Activated naive CD4-positive, alpha-beta T cell treated with anti-CD3 and anti-CD28 coated beads, Interleukin-2, amount 50 U/mL, for 72 hours (primary cell): Measurements from ENCODE around the gene GEMIN4. TPM values are rescaled to one million over a fixed set of nuclear protein-coding genes. Genes with fewer than 3 reads are reported as not detected.
A peak's percentile ranks its signal among the peaks of the same experiment; 100 is the strongest.
"Not testable (repeated sequence)": the region's sequence is repeated elsewhere in the genome, so short reads cannot be mapped to it uniquely, and the experiment has no call there.

Experiments
- ATAC-seq, 2 donors: fragments of 150-1000 bp; cut with Tn5 transposase; 2 replicates each; pipeline ENCODE4 v1.10.0; 2021; ENCODE audit warnings: mild to moderate bottlenecking in 2 of 2, moderate library complexity in 2 of 2
- DNase-seq, 2 donors: peaks; one replicate each; pipeline ENCODE4 v3.0.0; 2021 to 2022; ENCODE audit warnings: low spot score in 2 of 2
- H3K27ac Mint-ChIP-seq, 2 donors: one replicate each; pipeline ENCODE4 v1.8.0; 2022; ENCODE audit warnings: mild to moderate bottlenecking in 2 of 2, mixed read lengths in 2 of 2
- H3K36me3 Mint-ChIP-seq, 2 donors: one replicate each; pipeline ENCODE4 v1.8.0; 2022; ENCODE audit warnings: mixed read lengths in 2 of 2
- H3K9me3 Mint-ChIP-seq, 2 donors: one replicate each; pipeline ENCODE4 v1.8.0; 2022; ENCODE audit warnings: mixed read lengths in 2 of 2
- total RNA-seq, 2 donors: library from RNA; stranded (reverse); gene quantifications; one replicate each; pipeline ENCODE4 v1.2.3, GENCODE V29; 2022

Gene GEMIN4
- total RNA-seq, 2 donors from 2014 or later: 25.1 to 48.7 TPM

DNA sequence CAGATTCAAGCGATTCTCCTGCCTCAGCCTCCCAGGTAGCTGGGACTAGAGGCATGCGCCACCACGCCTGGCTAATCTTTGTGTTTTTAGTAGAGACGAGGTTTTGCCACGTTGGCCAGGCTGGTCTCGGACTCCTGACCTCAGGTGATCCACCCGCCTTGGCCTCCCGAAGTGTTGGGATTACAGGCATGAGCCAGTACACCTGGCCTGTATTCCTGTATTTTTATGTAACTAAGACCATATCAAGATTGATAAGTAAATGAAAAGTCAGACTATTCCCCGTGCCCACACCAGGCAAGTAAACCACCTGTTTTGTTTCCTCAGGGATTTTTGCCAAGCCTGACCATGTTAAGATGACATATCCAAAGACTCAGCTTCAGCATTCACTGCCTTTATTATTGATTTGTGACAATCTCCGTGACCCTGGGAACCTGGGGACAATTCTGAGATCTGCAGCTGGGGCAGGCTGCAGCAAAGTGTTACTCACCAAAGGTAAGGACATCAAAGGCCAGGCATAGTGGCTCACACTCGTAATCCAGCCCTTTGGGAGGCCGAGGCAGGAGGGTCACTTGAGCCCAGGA lies 35.7 kb upstream of the GEMIN4 start:
- Mint-ChIP-seq H3K9me3 (no peaks in the 10 kb centered on the region), H3K36me3 (peaks cover 9 to 23% of the 10 kb centered on the region in 2 donors), H3K27ac (no peak overlapping the region)
- DNase-seq (no peak), ATAC-seq (no peak)

DNA sequence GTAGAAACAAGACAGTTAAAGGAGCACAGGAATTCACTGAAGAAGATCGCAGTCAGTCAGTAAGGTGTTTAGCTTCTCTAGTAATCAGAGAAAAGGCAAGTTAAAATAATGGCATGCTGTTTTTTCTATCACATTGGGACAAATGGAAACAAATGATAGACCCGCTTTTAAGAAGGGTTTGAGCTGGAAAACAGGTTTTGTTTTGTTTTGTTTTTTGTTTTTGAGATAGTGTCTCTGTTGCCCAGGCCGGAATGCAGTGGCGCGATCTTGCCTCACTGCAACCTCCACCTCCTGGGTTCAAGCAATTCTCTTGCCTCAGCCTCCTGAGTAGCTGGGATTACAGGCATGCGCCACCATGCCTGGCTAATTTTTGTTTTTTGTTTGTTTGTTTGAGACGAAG lies 33.8 kb upstream of the GEMIN4 start:
- H3K36me3 Mint-ChIP-seq: peaks cover 21 to 28% of the 10 kb centered on the region in 2 donors
- not testable (repeated sequence) for DNase-seq

DNA sequence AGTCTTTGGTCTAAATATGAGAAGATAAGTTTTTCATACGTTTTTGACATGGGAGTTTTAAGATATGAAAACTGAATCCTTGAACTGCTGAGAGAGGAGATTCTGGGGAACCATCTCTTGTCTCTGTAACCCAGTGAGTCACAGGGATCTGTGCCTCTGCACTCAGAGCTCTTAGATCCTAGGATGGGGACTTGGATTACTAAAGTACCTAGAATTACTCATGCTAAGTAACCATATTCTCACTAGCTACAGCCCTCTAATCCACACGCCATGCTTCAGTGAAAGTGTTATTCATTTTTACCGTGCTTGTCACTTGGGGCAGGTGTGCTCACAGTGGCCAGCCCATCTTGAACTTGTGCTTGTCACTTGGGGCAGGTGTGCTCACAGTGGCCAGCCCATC lies 32.1 kb upstream of the GEMIN4 start:
- H3K9me3 Mint-ChIP-seq: no peaks in the 10 kb centered on the region
- H3K27ac Mint-ChIP-seq: peak overlapping the region in 1 of 2 donors; percentile 8
- H3K36me3 Mint-ChIP-seq: peaks cover 20% of the 10 kb centered on the region in 2 donors
- DNase-seq (no peak), ATAC-seq (peak; percentile 63 to 70)

More for the DNA sequence above, 33.8 kb upstream of the GEMIN4 start:
- not testable (repeated sequence) for H3K27ac Mint-ChIP-seq, ATAC-seq, H3K9me3 Mint-ChIP-seq

DNA sequence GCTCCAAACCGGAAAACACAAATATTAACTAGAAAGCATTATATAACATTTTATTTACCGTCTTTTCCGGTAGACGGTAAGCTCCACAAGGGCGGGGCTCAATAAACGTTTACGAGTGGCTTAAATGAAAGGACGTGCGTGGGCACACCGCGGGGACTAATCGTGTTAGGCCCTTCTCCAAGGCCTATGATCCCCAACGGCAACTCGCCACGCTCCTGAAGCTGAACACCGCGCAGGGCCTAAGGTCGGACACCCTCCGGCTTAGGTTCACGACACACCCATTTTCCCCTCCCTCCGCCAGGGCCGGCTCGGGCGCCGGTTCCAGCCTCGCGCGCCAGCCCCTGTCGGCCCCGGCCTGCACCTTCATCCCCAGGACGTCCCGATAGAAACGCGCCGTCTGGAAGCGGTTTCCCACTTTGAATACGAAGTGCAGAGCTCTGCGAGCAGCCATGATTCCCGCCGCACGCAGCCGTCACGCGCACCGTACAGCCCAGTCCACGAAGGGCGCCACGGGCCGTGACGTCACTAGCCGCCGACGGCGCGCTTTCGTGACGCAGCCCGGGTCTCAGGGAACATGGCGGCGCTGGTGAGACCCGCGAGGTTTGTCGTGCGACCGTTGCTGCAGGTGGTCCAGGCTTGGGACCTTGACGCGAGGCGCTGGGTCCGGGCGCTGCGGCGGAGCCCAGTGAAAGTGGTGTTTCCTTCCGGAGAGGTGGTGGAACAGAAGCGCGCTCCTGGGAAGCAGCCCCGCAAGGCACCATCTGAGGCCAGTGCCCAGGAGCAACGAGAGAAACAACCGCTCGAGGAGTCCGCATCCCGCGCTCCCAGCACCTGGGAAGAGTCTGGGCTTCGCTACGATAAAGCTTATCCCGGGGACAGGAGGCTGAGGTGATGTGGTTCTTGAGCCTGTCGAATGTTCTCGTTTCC lies 30.0 kb upstream of the GEMIN4 start, which contains the start of the genes GLOD4 and MRM3:
Gene GLOD4, minus strand, starts transcription at position 476 of the 927 bp plus-strand sequence. Its CDS starts 25 bp downstream, at position 451.
Gene MRM3, plus strand, starts transcription at position 549 of the 927 bp plus-strand sequence. Its CDS starts 26 bp downstream, at position 575.
- H3K9me3 Mint-ChIP-seq: no peaks in the 10 kb centered on the region
- peaks cover 20 to 25% of the 10 kb centered on the region in 2 donors for H3K36me3 Mint-ChIP-seq
- H3K27ac Mint-ChIP-seq: peak within 1 kb of the TSS; percentile 93 to 95
- DNase-seq (peak; percentile 95 to 97), ATAC-seq (peak; percentile 92 to 94)

DNA sequence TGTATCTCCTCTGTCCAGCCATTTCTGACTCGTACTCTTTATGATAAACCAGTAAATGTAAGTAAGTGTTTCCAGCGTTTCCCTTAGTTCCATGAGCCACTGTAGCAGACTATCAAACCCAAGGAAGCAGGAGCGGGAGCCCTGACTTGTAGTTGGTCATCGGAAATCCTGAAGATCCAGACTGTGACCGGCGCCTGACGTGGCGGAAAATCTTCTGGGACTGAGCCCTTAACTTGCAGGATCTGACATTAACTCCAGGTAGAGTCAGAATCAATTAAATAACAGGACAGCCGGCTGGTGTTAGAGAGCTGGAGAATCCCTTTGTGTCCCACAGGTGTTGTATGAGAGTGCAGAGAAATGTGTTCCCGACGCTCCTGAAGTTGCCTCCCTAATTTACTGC lies 26.0 kb upstream of the GEMIN4 start:
- no peak for ATAC-seq
- Mint-ChIP-seq H3K9me3 (no peaks in the 10 kb centered on the region), H3K36me3 (peaks cover 21 to 24% of the 10 kb centered on the region in 2 donors), H3K27ac (no peak overlapping the region)
- DNase-seq: no peak

DNA sequence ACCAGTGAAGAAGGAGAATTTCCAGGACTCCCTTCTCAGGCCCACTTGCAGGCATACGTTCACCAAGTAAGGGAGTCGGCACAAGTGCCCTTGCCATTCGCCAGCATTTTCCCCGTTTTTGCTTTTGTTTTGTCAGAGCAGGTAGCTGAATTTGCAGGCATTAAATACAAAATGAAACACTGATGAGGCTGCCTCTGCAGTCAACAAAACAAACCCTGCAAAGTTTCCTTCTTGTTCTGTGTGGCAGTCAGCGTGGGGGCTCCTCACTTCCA lies 22.2 kb upstream of the GEMIN4 start:
- H3K27ac Mint-ChIP-seq: peak overlapping the region in 1 of 2 donors; percentile 90
- no peak for ATAC-seq
- no peaks in the 10 kb centered on the region for H3K9me3 Mint-ChIP-seq
- peaks cover 9 to 32% of the 10 kb centered on the region in 2 donors for H3K36me3 Mint-ChIP-seq
- no peak for DNase-seq

DNA sequence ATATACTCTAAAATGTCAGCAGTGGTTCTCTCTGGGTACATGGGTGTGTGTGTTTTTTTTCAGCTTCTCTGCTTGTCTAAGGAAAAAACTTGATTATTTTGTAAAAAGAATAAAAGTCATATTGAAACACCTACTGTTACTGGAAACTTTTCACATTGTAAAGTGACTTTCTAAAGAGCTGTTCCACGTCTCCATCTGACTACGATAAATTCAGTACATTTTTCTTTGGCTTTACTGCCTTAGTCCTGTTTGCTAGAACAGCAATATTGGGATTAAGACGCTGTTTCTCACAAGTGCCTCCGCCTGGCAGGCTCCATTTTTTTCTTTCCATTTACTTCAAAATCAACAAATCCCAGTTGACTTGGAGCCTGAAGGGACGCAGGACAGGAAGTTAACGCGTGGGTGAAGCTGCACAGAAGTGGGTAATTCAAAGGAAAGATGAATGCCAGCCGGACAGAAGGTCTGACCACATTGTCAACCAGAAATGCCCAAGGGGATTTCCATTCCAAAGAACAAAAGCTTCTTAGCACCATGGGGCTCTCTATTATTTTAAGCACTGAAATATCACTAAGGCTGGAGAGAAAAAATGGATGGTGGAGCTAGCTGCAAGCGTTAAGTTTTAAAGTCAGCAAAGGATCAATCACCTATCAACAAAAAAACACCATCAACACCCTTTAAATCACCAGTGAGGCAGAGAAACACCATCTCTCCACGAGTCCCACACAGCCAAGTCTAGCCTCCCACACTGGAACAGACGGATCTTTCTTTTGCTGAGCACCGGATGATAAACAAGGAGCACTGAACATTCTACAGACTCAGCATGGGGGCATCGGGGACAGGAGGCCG lies 21.6 kb upstream of the GEMIN4 start:
- ATAC-seq: peak; percentile 57 to 63
- peaks cover 9 to 37% of the 10 kb centered on the region in 2 donors for H3K36me3 Mint-ChIP-seq
- H3K27ac Mint-ChIP-seq: peak overlapping the region; percentile 62 to 90
- H3K9me3 Mint-ChIP-seq: no peaks in the 10 kb centered on the region
- DNase-seq: no peak

DNA sequence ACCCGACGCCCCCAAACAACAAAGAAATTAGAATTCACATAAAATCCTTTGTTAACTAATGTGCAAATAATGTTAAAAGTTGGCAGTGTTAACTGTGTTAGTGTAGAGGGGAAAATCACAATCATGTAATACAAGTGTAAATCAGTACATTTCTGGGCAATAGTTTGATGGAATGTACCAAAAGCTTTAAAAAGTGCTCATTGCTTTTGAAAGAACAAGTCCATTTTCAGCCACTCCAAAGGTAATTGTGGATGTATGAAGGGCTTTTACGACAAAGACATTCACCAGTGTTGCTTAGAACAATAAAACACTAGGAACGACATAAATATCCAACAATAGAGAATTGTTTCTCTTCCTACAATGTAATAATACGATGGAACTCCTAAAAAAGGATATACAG lies 21.0 kb upstream of the GEMIN4 start:
- Mint-ChIP-seq H3K27ac (peak overlapping the region in 1 of 2 donors; percentile 62), H3K9me3 (no peaks in the 10 kb centered on the region), H3K36me3 (peaks cover 5 to 39% of the 10 kb centered on the region in 2 donors)
- DNase-seq (no peak), ATAC-seq (no peak)

DNA sequence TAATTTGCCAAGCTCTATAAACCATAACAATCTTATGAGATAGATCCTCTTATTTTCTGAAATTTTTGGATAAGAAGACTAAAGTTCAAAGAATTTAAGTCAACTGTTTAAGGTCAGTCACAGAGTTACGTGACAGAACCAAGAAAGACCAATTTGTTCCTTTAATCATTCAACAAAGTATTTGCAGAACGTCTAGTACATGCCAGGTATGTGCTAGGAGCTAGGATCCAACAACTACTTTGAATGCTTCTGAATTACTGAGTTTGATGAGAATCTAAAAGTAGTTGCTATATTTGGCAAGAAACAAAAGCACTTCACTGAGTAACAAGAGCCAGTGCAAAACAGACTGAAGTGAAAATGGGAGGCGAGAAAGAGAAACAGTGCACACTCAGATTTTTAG lies 15.0 kb upstream of the GEMIN4 start:
- no peak overlapping the region for H3K27ac Mint-ChIP-seq
- no peaks in the 10 kb centered on the region for H3K9me3 Mint-ChIP-seq
- no peak for ATAC-seq

DNA sequence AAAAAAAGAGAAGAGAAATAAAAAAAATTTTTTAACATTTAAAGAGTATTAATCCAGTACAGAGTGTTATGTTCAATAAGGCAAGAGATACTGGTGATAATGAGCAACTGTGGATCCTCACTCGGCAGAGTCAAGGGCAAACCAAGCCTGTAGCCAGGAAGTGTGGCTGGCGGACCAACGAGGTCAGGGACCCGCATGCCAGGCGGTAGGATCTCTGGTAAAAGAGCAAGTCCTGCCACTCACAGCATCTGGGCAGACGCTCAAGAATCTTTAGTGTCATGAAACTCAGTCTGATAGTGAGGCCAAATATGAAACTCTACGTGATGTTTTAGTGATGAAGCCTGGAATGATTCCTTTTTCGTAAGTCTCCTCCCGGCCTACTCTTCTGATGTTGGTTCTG lies 8.3 kb upstream of the GEMIN4 start:
- Mint-ChIP-seq H3K27ac (no peak overlapping the region), H3K36me3 (peaks cover 0 to 10% of the 10 kb centered on the region in 2 donors), H3K9me3 (peaks cover 0 to 5% of the 10 kb centered on the region in 2 donors)
- ATAC-seq (no peak), DNase-seq (no peak)

More for the DNA sequence above, 15.0 kb upstream of the GEMIN4 start:
- H3K36me3 Mint-ChIP-seq: peaks cover 0 to 26% of the 10 kb centered on the region in 2 donors
- DNase-seq: no peak

DNA sequence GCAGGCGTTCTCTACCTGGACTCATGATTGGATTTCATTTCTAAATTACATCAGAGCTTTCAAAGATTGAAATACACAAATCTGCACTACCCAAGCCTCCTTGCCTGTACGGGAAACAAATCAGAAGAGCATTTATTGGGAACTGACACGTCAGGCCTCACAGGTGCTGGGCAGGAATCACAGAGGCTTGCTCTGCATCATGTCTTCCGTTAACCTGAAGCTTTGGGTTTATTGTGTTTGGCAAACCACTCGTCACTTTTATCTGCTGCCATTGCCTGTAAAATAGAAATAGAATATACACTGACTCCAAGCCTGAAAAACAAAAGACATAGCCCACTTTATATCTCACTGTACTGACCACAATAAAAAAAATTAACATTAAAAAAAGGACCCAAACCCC lies 7.9 kb upstream of the GEMIN4 start:
- Mint-ChIP-seq H3K36me3 (peaks cover 0 to 13% of the 10 kb centered on the region in 2 donors), H3K27ac (no peak overlapping the region), H3K9me3 (peaks cover 0 to 5% of the 10 kb centered on the region in 2 donors)
- no peak for ATAC-seq
- DNase-seq: no peak

DNA sequence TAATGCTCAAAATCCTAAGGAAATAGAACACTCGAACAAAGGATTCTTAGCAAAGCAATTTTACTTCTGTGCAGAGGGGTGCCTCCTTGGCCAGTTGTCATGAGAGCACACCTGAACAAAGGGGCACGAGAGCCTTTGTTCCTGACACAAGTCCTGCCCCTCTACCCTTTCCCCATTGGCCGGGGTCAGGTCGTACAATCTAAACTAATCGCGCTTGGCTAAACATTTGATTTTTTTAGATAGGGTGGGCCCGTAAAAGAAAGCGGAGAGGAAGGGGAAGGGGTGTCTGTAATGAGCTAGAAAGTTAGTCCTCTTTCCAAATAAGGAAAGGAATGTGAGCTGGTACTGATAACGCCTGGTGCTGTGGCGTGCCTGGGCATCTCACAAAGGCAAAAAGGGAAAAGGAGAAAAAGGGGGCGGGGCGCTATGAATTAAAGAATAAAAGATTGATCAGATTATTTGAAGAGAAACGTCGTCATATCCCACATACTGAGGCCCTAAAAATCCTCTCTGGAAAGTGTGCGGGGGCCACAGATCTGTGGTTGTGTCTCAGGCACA lies 4.0 kb upstream of the GEMIN4 start:
- H3K36me3 Mint-ChIP-seq: peaks cover 7 to 19% of the 10 kb centered on the region in 2 donors
- not testable (repeated sequence) for ATAC-seq, H3K9me3 Mint-ChIP-seq, DNase-seq, H3K27ac Mint-ChIP-seq

DNA sequence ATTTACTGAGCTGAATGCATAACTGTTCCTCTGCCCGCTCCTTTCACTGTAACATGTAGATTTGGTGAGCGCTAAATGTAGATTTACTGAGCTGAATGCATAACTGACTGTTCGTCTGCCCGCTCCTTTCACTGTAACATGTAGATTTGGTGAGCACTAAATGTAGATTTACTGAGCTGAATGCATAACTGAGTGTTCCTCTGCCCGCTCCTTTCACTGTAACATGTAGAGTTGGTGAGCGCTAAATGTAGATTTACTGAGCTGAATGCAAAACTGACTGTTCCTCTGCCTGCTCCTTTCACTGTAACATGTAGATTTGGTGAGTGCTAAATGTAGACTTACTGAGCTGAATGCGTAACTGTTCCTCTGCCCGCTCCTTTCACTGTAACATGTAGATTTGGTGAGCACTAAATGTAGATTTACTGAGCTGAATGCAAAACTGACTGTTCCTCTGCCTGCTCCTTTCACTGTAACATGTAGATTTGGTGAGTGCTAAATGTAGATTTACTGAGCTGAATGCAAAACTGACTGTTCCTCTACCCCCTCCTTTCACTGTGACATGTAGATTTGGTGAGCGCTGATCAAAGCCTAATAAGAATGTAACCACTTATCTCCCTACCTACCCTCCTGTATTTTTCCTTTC lies 3.4 kb upstream of the GEMIN4 start:
- H3K27ac Mint-ChIP-seq, ATAC-seq, H3K9me3 Mint-ChIP-seq, DNase-seq: not testable (repeated sequence)
- H3K36me3 Mint-ChIP-seq: peaks cover 9 to 25% of the 10 kb centered on the region in 2 donors

DNA sequence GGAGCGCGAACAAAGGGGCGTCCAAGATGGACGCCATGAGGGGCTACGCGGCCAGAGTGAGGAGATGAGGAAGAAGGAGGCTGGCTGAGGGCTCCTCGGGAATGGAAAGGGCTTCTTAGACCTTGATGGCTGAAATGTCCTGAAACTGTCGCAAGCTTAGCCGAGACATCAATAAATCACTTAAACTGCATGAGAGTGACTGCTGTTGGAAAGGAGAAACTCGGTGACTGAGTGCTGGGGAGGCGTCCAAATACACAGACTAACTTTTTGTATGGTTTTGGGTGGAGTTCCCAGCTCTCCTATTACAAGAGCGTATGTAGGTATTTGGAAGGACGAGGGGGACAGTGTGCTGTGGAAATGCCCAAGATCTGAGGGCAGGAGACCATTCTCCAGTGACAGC lies 1.4 kb upstream of the GEMIN4 start:
- ATAC-seq (no peak), DNase-seq (no peak)
- peak overlapping the region in 1 of 2 donors; percentile 60 for H3K27ac Mint-ChIP-seq
- peaks cover 9 to 42% of the 10 kb centered on the region in 2 donors for H3K36me3 Mint-ChIP-seq
- H3K9me3 Mint-ChIP-seq: peaks cover 0 to 16% of the 10 kb centered on the region in 2 donors

DNA sequence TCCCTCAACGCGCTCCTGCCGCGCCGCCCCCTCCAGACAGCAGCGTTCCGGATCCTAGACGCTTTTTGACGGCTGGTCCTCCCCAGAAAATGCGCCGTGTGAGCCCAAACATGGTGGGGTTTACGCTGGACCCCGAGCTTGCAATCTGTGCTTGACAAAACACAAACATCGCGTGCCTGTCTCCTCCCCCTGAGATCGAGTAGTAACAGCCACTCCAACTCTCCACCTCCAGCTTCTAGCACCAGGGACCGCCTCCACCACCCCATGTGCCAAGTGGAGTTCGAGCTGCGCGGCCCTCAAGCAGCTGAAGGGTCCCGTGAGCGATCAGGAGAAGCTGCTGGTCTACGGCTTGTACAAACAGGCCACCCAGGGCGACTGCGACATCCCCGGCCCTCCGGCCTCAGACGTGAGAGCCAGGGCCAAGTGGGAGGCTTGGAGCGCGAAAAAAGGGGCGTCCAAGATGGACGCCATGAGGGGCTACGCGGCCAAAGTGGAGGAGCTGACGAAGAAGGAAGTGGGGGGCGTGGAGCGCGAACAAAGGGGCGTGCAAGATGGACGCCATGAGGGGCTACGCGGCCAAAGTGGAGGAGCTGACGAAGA lies 656 bp upstream of the GEMIN4 start:
- Mint-ChIP-seq H3K9me3 (peaks cover 0 to 22% of the 10 kb centered on the region in 2 donors), H3K27ac (peak overlapping the region; percentile 90 to 98), H3K36me3 (peaks cover 14 to 49% of the 10 kb centered on the region in 2 donors)
- ATAC-seq (peak; percentile 1 to 2), DNase-seq (peak in 1 of 2 donors; percentile 20)
